IPS-18a (cell line): ENCODE results near the gene ADIPOQ.
"Not testable (repeated sequence)": the region's sequence is repeated elsewhere in the genome, so short reads cannot be mapped to it uniquely, and the experiment has no call there.

ENCODE experiments used
- H3K27ac ChIP-seq: one replicate; pipeline ENCODE4 v1.5.1; 2013; ENCODE audit warnings: low read length
- H3K27me3 ChIP-seq: one replicate; pipeline ENCODE4 v1.6.1; 2013; ENCODE audit warnings: mild to moderate bottlenecking, low read length; ENCODE audit not compliant: control insufficient read depth, insufficient read depth
- H3K36me3 ChIP-seq: one replicate; pipeline ENCODE4 v1.6.1; 2013; ENCODE audit warnings: low read depth, low read length; ENCODE audit not compliant: control insufficient read depth
- H3K4me1 ChIP-seq: one replicate; pipeline ENCODE4 v1.6.1; 2013; ENCODE audit warnings: low read depth, low read length; ENCODE audit not compliant: control insufficient read depth
- H3K4me3 ChIP-seq: one replicate; pipeline ENCODE4 v1.5.1; 2013; ENCODE audit warnings: low read length
- H3K9ac ChIP-seq: one replicate; pipeline ENCODE4 v1.6.1; 2013; ENCODE audit warnings: mild to moderate bottlenecking, low read length, moderate library complexity
- H3K9me3 ChIP-seq: one replicate; pipeline ENCODE4 v1.6.1; 2013; ENCODE audit warnings: low read depth, low read length; ENCODE audit not compliant: control insufficient read depth

Gene ADIPOQ

DNA sequence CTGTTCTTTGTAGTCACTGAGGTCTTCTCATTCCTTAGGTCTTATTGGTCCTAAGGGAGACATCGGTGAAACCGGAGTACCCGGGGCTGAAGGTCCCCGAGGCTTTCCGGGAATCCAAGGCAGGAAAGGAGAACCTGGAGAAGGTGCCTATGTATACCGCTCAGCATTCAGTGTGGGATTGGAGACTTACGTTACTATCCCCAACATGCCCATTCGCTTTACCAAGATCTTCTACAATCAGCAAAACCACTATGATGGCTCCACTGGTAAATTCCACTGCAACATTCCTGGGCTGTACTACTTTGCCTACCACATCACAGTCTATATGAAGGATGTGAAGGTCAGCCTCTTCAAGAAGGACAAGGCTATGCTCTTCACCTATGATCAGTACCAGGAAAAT lies 11.6 kb downstream of the ADIPOQ start:
- H3K4me3 ChIP-seq, result no peak overlapping the region
- H3K27ac ChIP-seq, result no peak overlapping the region
- no peaks in the 10 kb centered on the region for H3K9me3 ChIP-seq
- H3K27me3 ChIP-seq, result no peaks in the 10 kb centered on the region
- no peaks in the 10 kb centered on the region for H3K36me3 ChIP-seq
- no peaks in the 10 kb centered on the region for H3K4me1 ChIP-seq
- no peak overlapping the region for H3K9ac ChIP-seq

DNA sequence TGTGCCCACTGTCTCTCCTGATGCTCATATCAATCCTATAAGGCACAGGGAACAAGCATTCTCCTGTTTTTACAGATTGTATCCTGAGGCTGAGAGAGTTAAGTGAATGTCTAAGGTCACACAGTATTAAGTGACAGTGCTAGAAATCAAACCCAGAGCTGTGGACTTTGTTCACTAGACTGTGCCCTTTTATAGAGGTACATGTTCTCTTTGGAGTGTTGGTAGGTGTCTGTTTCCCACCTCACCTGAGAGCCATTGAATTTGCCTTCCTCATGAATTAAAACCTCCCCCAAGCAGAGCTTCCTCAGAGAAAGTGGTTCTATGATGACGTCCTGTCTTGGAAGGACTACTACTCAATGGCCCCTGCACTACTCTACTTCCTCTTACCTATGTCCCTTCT lies 12.4 kb downstream of the ADIPOQ start:
- Histone ChIP-seq H3K36me3 (no peaks in the 10 kb centered on the region), H3K9me3 (no peaks in the 10 kb centered on the region), H3K4me1 (no peaks in the 10 kb centered on the region), H3K27ac (no peak overlapping the region), H3K4me3 (no peak overlapping the region), H3K9ac (no peak overlapping the region), H3K27me3 (no peaks in the 10 kb centered on the region)

DNA sequence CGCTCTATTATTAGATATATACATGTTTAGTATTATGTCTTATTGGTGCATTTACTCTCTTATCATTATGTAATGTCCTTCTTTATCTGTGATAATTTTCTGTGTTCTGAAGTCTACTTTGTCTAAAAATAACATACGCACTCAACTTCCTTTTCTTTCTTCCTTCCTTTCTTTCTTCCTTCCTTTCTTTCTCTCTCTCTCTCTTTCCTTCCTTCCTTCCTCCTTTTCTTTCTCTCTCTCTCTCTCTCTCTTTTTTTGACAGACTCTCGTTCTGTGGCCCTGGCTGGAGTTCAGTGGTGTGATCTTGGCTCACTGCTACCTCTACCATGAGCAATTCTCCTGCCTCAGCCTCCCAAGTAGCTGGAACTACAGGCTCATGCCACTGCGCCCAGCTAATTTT lies 15.2 kb downstream of the ADIPOQ start:
- no peaks in the 10 kb centered on the region for H3K27me3 ChIP-seq
- no peaks in the 10 kb centered on the region for H3K4me1 ChIP-seq
- H3K9ac ChIP-seq, result no peak overlapping the region

DNA sequence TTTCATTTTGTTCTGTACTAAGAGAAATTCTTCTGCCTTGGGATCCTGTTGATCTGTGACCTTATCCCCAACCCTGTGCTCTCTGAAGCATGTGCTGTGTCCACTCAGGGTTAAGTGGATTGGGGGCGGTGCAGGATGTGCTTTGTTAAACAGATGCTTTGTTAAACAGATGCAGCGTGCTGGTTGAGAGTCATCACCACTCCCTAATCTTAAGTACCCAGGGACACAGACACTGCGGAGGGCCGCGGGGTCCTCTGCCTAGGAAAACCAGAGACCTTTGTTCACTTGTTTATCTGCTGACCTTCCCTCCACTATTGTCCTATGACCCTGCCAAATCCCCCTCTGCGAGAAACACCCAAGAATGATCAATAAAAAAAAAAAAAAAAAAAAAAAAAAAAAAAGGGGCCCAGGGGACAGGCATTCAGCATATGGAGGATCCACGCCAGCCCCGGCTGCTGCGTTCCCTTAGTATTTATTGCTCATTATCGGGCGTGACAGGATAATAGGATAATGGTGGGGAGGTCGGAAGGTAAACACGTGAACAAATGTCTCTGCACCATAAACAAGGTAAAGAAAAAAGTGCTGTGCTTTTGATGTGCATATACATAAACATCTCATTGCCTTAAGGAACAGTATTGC lies 22.8 kb downstream of the ADIPOQ start:
- not testable (repeated sequence) for H3K4me1 ChIP-seq, H3K27me3 ChIP-seq, H3K27ac ChIP-seq, H3K9ac ChIP-seq, H3K36me3 ChIP-seq, H3K9me3 ChIP-seq, H3K4me3 ChIP-seq

More for the DNA sequence above, 15.2 kb downstream of the ADIPOQ start:
- H3K4me3 ChIP-seq, result no peak overlapping the region
- H3K36me3 ChIP-seq, result no peaks in the 10 kb centered on the region
- no peaks in the 10 kb centered on the region for H3K9me3 ChIP-seq
- no peak overlapping the region for H3K27ac ChIP-seq

DNA sequence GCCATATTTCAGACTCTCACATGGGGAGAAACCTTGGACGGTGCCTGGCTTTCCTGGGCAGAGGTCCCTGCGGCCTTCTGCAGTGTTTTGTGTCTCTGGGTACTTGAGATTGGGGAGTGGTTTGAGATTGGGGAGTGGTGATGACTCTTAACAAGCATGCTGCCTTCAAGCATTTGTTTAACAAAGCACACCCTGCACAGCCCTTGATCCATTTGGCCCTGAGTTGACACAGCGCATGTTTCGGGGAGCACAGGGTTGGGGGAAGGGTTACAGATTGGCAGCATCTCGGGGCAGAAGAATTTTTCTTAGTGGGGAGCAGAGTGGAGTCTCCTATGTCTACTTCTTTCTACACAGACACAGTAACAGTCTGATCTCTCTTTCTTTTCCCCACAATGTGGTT lies 23.6 kb downstream of the ADIPOQ start:
- not testable (repeated sequence) for H3K27me3 ChIP-seq, H3K4me3 ChIP-seq, H3K36me3 ChIP-seq, H3K9me3 ChIP-seq, H3K9ac ChIP-seq, H3K27ac ChIP-seq, H3K4me1 ChIP-seq

DNA sequence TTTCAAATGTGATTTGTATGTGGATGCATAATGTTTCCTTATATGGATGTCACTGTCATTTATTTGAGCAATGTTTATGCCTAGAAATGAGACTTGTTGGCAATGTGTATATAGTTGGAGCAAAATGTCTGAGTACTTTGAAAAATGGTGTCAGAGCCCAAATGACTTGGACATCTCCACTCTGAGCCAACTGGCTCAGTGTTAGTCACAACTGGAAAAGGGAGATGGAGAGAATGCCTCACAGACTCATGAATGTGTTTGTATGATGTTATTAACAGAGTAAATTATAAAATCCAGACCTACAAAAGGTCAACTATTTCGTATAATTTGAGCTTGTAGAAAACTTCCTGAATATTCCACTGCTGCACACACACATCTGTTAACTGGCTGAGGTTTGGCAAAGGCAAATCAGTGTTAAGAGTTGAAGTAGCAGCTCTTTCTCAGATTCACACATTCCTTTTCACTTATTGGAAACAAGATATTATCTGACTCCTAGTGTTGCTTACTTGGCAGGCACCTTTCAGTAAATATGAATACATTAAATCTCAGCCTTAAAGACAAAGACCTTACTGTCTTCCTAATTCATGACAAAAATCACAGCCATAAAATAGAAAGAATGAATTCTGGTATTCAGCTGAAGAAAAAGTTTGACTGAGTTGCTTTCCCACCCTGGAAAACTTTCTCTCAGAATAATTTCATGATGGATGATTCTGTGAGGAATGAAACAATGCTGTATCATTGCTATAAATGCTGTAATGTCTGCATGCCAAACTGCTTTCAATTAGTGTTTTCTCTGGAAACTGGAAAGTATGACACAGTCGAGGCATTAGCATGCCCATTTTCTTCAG lies 27.0 kb downstream of the ADIPOQ start:
- H3K36me3 ChIP-seq, result no peaks in the 10 kb centered on the region
- H3K27ac ChIP-seq, result no peak overlapping the region
- H3K9ac ChIP-seq, result no peak overlapping the region
- no peak overlapping the region for H3K4me3 ChIP-seq
- H3K27me3 ChIP-seq, result no peaks in the 10 kb centered on the region
- H3K4me1 ChIP-seq, result no peaks in the 10 kb centered on the region
- H3K9me3 ChIP-seq, result no peaks in the 10 kb centered on the region

DNA sequence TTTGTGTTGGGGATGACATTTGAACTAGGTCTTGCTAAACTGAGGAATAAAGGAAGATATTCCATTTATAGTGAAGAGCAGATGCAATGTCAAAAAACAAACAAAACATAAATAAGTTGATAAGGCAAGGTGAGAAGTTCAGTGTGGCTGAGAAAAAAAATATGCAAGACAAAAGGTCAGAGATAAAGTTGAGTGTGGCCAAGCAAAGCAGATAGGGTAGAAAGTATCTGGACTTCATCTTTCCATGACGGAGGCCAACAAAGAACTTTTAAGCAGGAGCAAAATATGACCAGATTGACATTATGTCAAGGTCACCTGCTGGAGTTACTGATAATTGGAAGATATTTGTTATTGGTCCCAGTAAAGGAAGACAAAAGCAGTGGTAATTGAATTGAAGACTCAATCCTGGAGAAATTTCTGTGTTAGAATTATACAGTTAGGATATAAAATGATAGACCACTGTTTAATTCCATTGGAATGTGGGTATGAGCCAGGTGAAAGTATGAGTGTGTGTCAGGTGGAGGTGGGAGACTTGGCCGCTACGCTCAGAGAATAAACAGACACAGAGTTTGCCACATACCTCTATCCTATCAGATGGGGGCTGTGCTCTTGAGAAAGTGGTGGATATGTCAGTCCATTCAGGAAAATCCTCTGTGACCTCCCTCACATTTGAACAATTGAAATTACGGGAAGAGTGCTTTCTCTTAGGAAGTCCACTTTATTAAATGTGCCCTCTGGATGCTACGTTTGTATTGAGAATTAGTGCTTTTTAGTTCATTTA lies 28.1 kb downstream of the ADIPOQ start:
- Histone ChIP-seq H3K9ac (no peak overlapping the region), H3K36me3 (no peaks in the 10 kb centered on the region), H3K4me1 (no peaks in the 10 kb centered on the region)

DNA sequence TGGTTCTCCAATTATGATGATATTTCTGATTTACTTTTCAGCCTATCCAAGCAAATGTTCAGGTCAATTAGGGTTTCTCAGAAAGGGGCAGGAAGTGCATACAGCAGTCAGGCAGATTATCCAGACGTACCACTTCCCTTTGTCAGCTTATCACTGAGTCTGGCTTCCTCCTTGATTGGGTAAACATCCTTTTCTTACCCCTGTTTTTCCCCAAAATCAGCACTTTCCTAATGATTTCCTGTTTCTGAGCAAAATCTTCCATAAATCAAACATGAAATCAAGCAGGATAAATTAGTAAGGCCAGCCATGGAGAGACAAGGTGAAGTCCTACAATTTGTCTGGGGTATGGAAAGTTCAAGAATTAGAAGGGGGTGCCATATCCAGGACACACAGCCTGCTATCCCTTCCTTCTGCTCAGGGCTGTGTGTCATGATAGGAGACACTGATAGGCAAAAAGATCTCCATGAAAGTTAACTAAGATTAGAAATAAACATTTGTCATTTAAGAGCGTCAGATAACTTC lies 29.0 kb downstream of the ADIPOQ start:
- H3K27me3 ChIP-seq, result no peaks in the 10 kb centered on the region
- no peak overlapping the region for H3K4me3 ChIP-seq
- no peaks in the 10 kb centered on the region for H3K36me3 ChIP-seq
- H3K4me1 ChIP-seq, result no peaks in the 10 kb centered on the region
- no peak overlapping the region for H3K27ac ChIP-seq
- no peak overlapping the region for H3K9ac ChIP-seq
- H3K9me3 ChIP-seq, result peaks cover 3% of the 10 kb centered on the region

More for the DNA sequence above, 28.1 kb downstream of the ADIPOQ start:
- Histone ChIP-seq H3K27me3 (no peaks in the 10 kb centered on the region), H3K27ac (no peak overlapping the region), H3K9me3 (peaks cover 3% of the 10 kb centered on the region), H3K4me3 (no peak overlapping the region)

DNA sequence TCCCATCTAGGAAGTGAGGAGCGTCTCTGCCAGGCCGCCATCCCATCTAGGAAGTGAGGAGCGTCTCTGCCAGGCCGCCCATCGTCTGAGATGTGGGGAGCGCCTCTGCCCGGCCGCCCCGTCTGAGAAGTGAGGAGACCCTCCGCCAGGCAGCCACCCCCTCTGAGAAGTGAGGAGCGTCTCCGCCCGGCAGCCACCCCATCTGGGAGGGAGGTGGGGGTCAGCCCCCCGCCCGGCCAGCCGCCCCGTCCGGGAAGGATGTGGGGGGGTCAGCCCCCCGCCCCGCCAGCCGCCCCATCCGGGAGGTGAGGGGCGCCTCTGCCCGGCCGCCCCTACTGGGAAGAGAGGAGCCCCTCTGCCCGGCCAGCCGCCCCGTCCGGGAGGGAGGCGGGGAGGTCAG lies 31.3 kb downstream of the ADIPOQ start:
- not testable (repeated sequence) for H3K4me1 ChIP-seq, H3K9me3 ChIP-seq, H3K27ac ChIP-seq, H3K27me3 ChIP-seq, H3K36me3 ChIP-seq, H3K4me3 ChIP-seq, H3K9ac ChIP-seq

DNA sequence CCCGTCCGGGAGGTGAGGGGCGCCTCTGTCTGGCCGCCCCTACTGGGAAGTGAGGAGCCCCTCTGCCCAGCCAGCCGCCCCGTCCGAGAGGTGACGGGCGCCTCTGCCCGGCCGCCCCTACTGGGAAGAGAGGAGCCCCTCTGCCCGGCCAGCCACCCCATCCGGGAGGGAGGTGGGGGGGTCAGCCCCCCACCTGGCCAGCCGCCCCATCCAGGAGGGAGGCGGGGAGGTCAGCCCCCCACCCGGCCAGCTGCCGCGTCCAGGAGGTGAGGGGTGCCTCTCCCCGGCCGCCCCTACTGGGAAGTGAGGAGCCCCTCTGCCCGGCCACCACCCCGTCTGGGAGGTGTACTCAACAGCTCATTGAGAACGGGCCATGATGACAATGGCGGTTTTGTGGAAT lies 31.7 kb downstream of the ADIPOQ start:
- not testable (repeated sequence) for H3K27ac ChIP-seq, H3K4me1 ChIP-seq, H3K9ac ChIP-seq, H3K36me3 ChIP-seq, H3K9me3 ChIP-seq, H3K4me3 ChIP-seq, H3K27me3 ChIP-seq

DNA sequence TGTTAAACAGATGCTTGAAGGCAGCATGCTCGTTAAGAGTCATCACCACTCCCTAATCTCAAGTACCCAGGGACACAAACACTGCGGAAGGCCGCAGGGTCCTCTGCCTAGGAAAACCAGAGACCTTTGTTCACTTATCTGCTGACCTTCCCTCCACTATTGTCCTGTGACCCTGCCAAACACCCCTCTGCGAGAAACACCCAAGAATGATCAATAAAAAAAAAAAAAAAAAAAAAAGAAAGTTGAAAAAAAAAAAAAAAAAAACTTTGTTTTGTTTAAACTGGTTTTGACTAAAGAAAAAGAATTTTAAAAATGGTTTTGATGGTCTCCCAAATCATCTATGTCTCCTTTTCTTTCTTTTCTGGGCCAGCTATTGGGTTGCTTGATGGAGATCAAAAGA lies 32.3 kb downstream of the ADIPOQ start:
- not testable (repeated sequence) for H3K27me3 ChIP-seq, H3K27ac ChIP-seq, H3K9me3 ChIP-seq, H3K9ac ChIP-seq, H3K4me3 ChIP-seq, H3K36me3 ChIP-seq, H3K4me1 ChIP-seq
